ENCODE results near the gene HDAC11. TPM values are rescaled to one million over a fixed set of nuclear protein-coding genes. Genes with fewer than 3 reads are reported as not detected.

HDAC11 gene
- total RNA-seq, 2 donors from 2014 or later: 12.9 to 15.3 TPM

GRCh38 chr3:13532085-13532484, 52.0 kb downstream of the HDAC11 start:
- DNase-seq (ENCODE audit: low spot score): peak; percentile 88
- intact Hi-C loops (cut with DNase I): loop anchor here in 1 of 2 donors (1.0 to 5.0 kb wide), 2 partner anchors 110 to 875 kb away; no protein-coding TSS in a partner anchor

GRCh38 chr3:13532631-13533030, 52.5 kb downstream of the HDAC11 start:
- intact Hi-C loops (cut with DNase I): loop anchor here in 1 of 2 donors (1.0 to 5.0 kb wide), 2 partner anchors 110 to 875 kb away; no protein-coding TSS in a partner anchor
- peak; percentile 82 for DNase-seq (ENCODE audit: low spot score)

GRCh38 chr3:13533885-13534301, 53.8 kb downstream of the HDAC11 start:
- peak; percentile 66 for DNase-seq (ENCODE audit: low spot score)
- intact Hi-C loops (cut with DNase I): loop anchor here in 1 of 2 donors (5.0 kb wide), 1 partner anchor 877 kb away; no protein-coding TSS in a partner anchor

GRCh38 chr3:13535526-13535875, 55.4 kb downstream of the HDAC11 start:
- intact Hi-C loops (cut with DNase I): no loop called here
- no peak for DNase-seq (ENCODE audit: low spot score)

- intact Hi-C loops (cut with DNase I): no loop called here
- DNase-seq (ENCODE audit: low spot score): no peak
Observed at GRCh38 chr3:13535905-13536304, 55.8 kb downstream of the HDAC11 start.

GRCh38 chr3:13536432-13536831, 56.3 kb downstream of the HDAC11 start:
- intact Hi-C loops (cut with DNase I): no loop called here
- DNase-seq (ENCODE audit: low spot score): no peak

GRCh38 chr3:13536832-13537231, 56.7 kb downstream of the HDAC11 start:
- intact Hi-C loops (cut with DNase I): no loop called here
- DNase-seq (ENCODE audit: low spot score): peak; percentile 82

GRCh38 chr3:13537244-13537908, 57.3 kb downstream of the HDAC11 start:
- no peak for DNase-seq (ENCODE audit: low spot score)
- intact Hi-C loops (cut with DNase I): no loop called here

- intact Hi-C loops (cut with DNase I): no loop called here
Observed at GRCh38 chr3:13537909-13538296, 57.8 kb downstream of the HDAC11 start.

GRCh38 chr3:13538520-13539291, 58.6 kb downstream of the HDAC11 start:
- intact Hi-C loops (cut with DNase I): no loop called here
- DNase-seq (ENCODE audit: low spot score): no peak

More at GRCh38 chr3:13537909-13538296, 57.8 kb downstream of the HDAC11 start:
- peak; percentile 84 for DNase-seq (ENCODE audit: low spot score)

GRCh38 chr3:13539292-13539638, 59.2 kb downstream of the HDAC11 start:
- DNase-seq (ENCODE audit: low spot score): no peak
- intact Hi-C loops (cut with DNase I): no loop called here

GRCh38 chr3:13539671-13540070, 59.6 kb downstream of the HDAC11 start:
- intact Hi-C loops (cut with DNase I): no loop called here
- peak; percentile 64 for DNase-seq (ENCODE audit: low spot score)

- intact Hi-C loops (cut with DNase I): no loop called here
- DNase-seq (ENCODE audit: low spot score): no peak
Observed at GRCh38 chr3:13540297-13540995, 60.3 kb downstream of the HDAC11 start.

GRCh38 chr3:13541691-13542090, 61.6 kb downstream of the HDAC11 start:
- intact Hi-C loops (cut with DNase I): no loop called here
- DNase-seq (ENCODE audit: low spot score): no peak

GRCh38 chr3:13542142-13542541, 62.0 kb downstream of the HDAC11 start:
- intact Hi-C loops (cut with DNase I): no loop called here
- no peak for DNase-seq (ENCODE audit: low spot score)

GRCh38 chr3:13543253-13543652, 63.1 kb downstream of the HDAC11 start:
- DNase-seq (ENCODE audit: low spot score): peak; percentile 95

GRCh38 chr3:13544293-13544831, 64.3 kb downstream of the HDAC11 start:
- intact Hi-C loops (cut with DNase I): no loop called here
- DNase-seq (ENCODE audit: low spot score): no peak

More at GRCh38 chr3:13543253-13543652, 63.1 kb downstream of the HDAC11 start:
- intact Hi-C loops (cut with DNase I): no loop called here

- DNase-seq (ENCODE audit: low spot score): no peak
- intact Hi-C loops (cut with DNase I): no loop called here
Observed at GRCh38 chr3:13544951-13545651, 65.0 kb downstream of the HDAC11 start.

- no peak for DNase-seq (ENCODE audit: low spot score)
- intact Hi-C loops (cut with DNase I): no loop called here
Observed at GRCh38 chr3:13545952-13546454, 65.9 kb downstream of the HDAC11 start.
